Testis (tissue), 2 donors: Measurements from ENCODE around the gene MEIOB.

Experiments used
- POLR2A ChIP-seq: fragments of 450-650 bp; IDR thresholded peaks from one replicate; pipeline ENCODE4 v1.6.1; 2017; ENCODE audit warnings: antibody characterized with exemption, mild to moderate bottlenecking, moderate library complexity
- TF ChIP-seq, protein P1 (sequence below), 3 experiments: fragments of 450-650 bp in 2 of 3; fragments of 200-600 bp in 1 of 3; sonication (generic) in 1 of 3; IDR thresholded peaks; one replicate each; pipeline ENCODE4 v1.5.1; 2016 to 2019; ENCODE audit warnings: antibody characterized with exemption in 3 of 3, mild to moderate bottlenecking in 2 of 3, moderate library complexity in 1 of 3

- TF ChIP-seq, protein P1, sequence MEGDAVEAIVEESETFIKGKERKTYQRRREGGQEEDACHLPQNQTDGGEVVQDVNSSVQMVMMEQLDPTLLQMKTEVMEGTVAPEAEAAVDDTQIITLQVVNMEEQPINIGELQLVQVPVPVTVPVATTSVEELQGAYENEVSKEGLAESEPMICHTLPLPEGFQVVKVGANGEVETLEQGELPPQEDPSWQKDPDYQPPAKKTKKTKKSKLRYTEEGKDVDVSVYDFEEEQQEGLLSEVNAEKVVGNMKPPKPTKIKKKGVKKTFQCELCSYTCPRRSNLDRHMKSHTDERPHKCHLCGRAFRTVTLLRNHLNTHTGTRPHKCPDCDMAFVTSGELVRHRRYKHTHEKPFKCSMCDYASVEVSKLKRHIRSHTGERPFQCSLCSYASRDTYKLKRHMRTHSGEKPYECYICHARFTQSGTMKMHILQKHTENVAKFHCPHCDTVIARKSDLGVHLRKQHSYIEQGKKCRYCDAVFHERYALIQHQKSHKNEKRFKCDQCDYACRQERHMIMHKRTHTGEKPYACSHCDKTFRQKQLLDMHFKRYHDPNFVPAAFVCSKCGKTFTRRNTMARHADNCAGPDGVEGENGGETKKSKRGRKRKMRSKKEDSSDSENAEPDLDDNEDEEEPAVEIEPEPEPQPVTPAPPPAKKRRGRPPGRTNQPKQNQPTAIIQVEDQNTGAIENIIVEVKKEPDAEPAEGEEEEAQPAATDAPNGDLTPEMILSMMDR (IDR thresholded peaks at IDR 0.05), result no peak
- no peak for TF ChIP-seq POLR2A
These were observed 82.3 kb downstream of the MEIOB start for GRCh38 chr16:1789643-1790045.
